B cell (primary cell): ENCODE results near the gene ZNF750. TPM values are rescaled to one million over a fixed set of nuclear protein-coding genes. Genes with fewer than 3 reads are reported as not detected.

ENCODE experiments used
- ATAC-seq: fragments of 200-7000 bp; cut with Tn5 transposase; one replicate; pipeline ENCODE4 v1.10.0; 2021; ENCODE audit warnings: low read depth, mild to moderate bottlenecking, moderate number of reproducible peaks, moderate library complexity
- CTCF ChIA-PET: fragments of 350-600 bp; sonication (Branson Sonifier 250); formaldehyde crosslinking; loops from one replicate; lab custom pipeline; 2021; ENCODE audit warnings: antibody characterized with exemption, inconsistent platforms; lab: Charles Lee
- POLR2A ChIA-PET: fragments of 350-600 bp; sonication (Branson Sonifier 250); formaldehyde crosslinking; loops from one replicate; lab custom pipeline; 2021; ENCODE audit warnings: antibody characterized with exemption; lab: Charles Lee
- DNase-seq: peaks from one replicate; pipeline ENCODE4 v3.0.0; 2013
- H2AFZ ChIP-seq: 2 replicates; pipeline ENCODE4 v1.6.1; 2012; ENCODE audit warnings: mild to moderate bottlenecking, low read depth, low read length; ENCODE audit not compliant: insufficient read depth, poor library complexity, severe bottlenecking
- H3K27ac ChIP-seq, 2 donors: 1 replicate in 1 of 2; 2 replicates in 1 of 2; pipeline ENCODE4 v1.5.1; 2012 to 2013; ENCODE audit warnings: low read length in 2 of 2, mild to moderate bottlenecking in 2 of 2, moderate library complexity in 1 of 2
- H3K27me3 ChIP-seq, 4 experiments: fragments of 200-600 bp in 1 of 4; sonication (generic) in 1 of 4; replicated peaks in 1 of 4; 1 replicate in 2 of 4; 2 replicates in 2 of 4; pipeline versions ENCODE4 v1.6.1 to v1.7.0; 2013 to 2016; ENCODE audit warnings: low read length in 3 of 4, mild to moderate bottlenecking in 2 of 4, mixed read lengths in 1 of 4, moderate library complexity in 1 of 4; ENCODE audit not compliant: insufficient read depth in 4 of 4, control insufficient read depth in 3 of 4; ENCODE audit errors: control extremely low read depth in 1 of 4
- H3K36me3 ChIP-seq, 2 experiments: replicated peaks in 1 of 2; 1 replicate in 1 of 2; 2 replicates in 1 of 2; pipeline versions ENCODE4 v1.6.1 to v1.7.1; 2013; ENCODE audit warnings: low read length in 1 of 2; ENCODE audit not compliant: insufficient read depth in 2 of 2, control insufficient read depth in 1 of 2; ENCODE audit errors: control extremely low read depth in 1 of 2, extremely low read depth in 1 of 2
- H3K4me1 ChIP-seq, 2 donors: fragments of 200-600 bp in 1 of 2; sonication (generic) in 1 of 2; 1 replicate in 1 of 2; 2 replicates in 1 of 2; pipeline versions ENCODE4 v1.5.1 to v1.6.1; 2013 to 2017; ENCODE audit warnings: low read length in 2 of 2; ENCODE audit not compliant: control insufficient read depth in 2 of 2, insufficient read depth in 2 of 2
- H3K4me2 ChIP-seq: replicated peaks from 2 replicates; pipeline ENCODE3; 2012; ENCODE audit warnings: mild to moderate bottlenecking, low read depth, low read length; ENCODE audit not compliant: poor library complexity, severe bottlenecking
- H3K4me3 ChIP-seq, 5 experiments: fragments of 200-600 bp in 1 of 5; sonication (generic) in 1 of 5; 1 replicate in 3 of 5; 2 replicates in 2 of 5; pipeline versions ENCODE4 v1.5.1 to v1.7.0; 2011 to 2016; ENCODE audit warnings: low read length in 4 of 5, mild to moderate bottlenecking in 4 of 5, low read depth in 2 of 5, control low read depth in 1 of 5, moderate library complexity in 1 of 5; ENCODE audit not compliant: insufficient read depth in 1 of 5; ENCODE audit errors: control extremely low read depth in 1 of 5, extremely low read depth in 1 of 5
- H3K79me2 ChIP-seq: fragments of 200-600 bp; sonication (generic); one replicate; pipeline ENCODE4 v1.6.0; 2016; ENCODE audit warnings: low read length; ENCODE audit not compliant: control insufficient read depth, insufficient read depth
- H3K9ac ChIP-seq: fragments of 200-600 bp; sonication (generic); 2 replicates; pipeline ENCODE4 v1.6.1; 2017; ENCODE audit warnings: mild to moderate bottlenecking, low read length, moderate library complexity
- H3K9me3 ChIP-seq, 3 donors: one replicate each; pipeline versions ENCODE4 v1.6.1 to v1.7.1; 2013; ENCODE audit warnings: low read length in 2 of 3; ENCODE audit not compliant: control insufficient read depth in 2 of 3, insufficient read depth in 1 of 3; ENCODE audit errors: control extremely low read depth in 1 of 3
- H4K20me1 ChIP-seq: 2 replicates; pipeline ENCODE4 v1.6.0; 2012; ENCODE audit warnings: mild to moderate bottlenecking, low read length; ENCODE audit not compliant: insufficient read depth, control insufficient read depth, poor library complexity, severe bottlenecking
- H3K27ac Mint-ChIP-seq: one replicate; pipeline ENCODE4 v1.8.0; 2021; ENCODE audit warnings: mixed read lengths
- H3K27me3 Mint-ChIP-seq: one replicate; pipeline ENCODE4 v1.8.0; 2021; ENCODE audit warnings: mixed read lengths
- H3K4me1 Mint-ChIP-seq: one replicate; pipeline ENCODE4 v1.8.0; 2021; ENCODE audit warnings: mixed read lengths
- H3K4me3 Mint-ChIP-seq: one replicate; pipeline ENCODE4 v1.8.0; 2021; ENCODE audit warnings: mixed read lengths
- H3K9me3 Mint-ChIP-seq: one replicate; pipeline ENCODE4 v1.8.0; 2022; ENCODE audit warnings: mixed read lengths; ENCODE audit not compliant: insufficient read depth
- CTCF ChIP-seq: fragments of 200-600 bp; IDR thresholded peaks from one replicate; pipeline ENCODE4 v1.8.0; 2022; ENCODE audit warnings: antibody characterized with exemption, mild to moderate bottlenecking
- EZH2 ChIP-seq: IDR thresholded peaks from 2 replicates; pipeline ENCODE4 v1.6.1; 2012; ENCODE audit warnings: borderline replicate concordance, low read depth, mild to moderate bottlenecking, moderate library complexity, low read length; ENCODE audit not compliant: insufficient read depth, poor library complexity, severe bottlenecking
- WGBS: methylation state at CpG from one replicate; pipeline ENCODE4 v1.1.5; 2013; ENCODE audit warnings: missing lambda C conversion rate; ENCODE audit not compliant: insufficient coverage; 5-methylcytosine and 5-hydroxymethylcytosine counted together
- intact Hi-C: fragments of 100-400 bp; cut with micrococcal nuclease; formaldehyde crosslinking; loops from one replicate; pipeline ENCODE4 v1.10.0; 2022
- polyA plus RNA-seq: library from polyadenylated mRNA; depleted of rRNA; stranded (reverse); fragments of >200 nt; gene quantifications from 2 replicates; pipeline ENCODE4 v1.2.3, GENCODE V29; 2012
- total RNA-seq, 2 donors: library from RNA; stranded (reverse); fragments of 120-200 nt in 1 of 2; gene quantifications; 1 replicate in 1 of 2; 2 replicates in 1 of 2; pipeline versions ENCODE4 v1.2.3 to v1.2.4, GENCODE V29; 2013 to 2022

Gene ZNF750
- total and polyA plus RNA-seq, 2 donors (not counting 1 experiment from before 2014, with no cell fraction given) = not detected

GRCh38 chr17:82849076-82849945 is 9.5 kb upstream of the ZNF750 start:
- peaks cover 4% of the 10 kb centered on the region for H3K27me3 Mint-ChIP-seq
- intact Hi-C loops = no loop called here
- H3K4me2 ChIP-seq = peak overlapping the region; percentile 5
- H3K9me3 ChIP-seq = no peaks in the 10 kb centered on the region
- H2AFZ ChIP-seq = no peak overlapping the region
- H3K36me3 ChIP-seq = no peaks in the 10 kb centered on the region
- H3K9ac ChIP-seq = no peak overlapping the region
- H3K4me1 Mint-ChIP-seq = peaks cover 10% of the 10 kb centered on the region
- H3K27ac Mint-ChIP-seq = no peak overlapping the region
- peak overlapping the region; percentile 5 for H3K4me3 Mint-ChIP-seq
- no peak overlapping the region for H3K27ac ChIP-seq
- DNase-seq (peak; percentile 40), ATAC-seq (peak; percentile 24)
- 71% methylated on average over 25 of the region's 33 CpGs for WGBS
- H3K27me3 ChIP-seq = no peaks in the 10 kb centered on the region
- TF ChIP-seq EZH2 (no peak), CTCF (no peak)
- H3K9me3 Mint-ChIP-seq = no peaks in the 10 kb centered on the region
- peaks cover 11 to 14% of the 10 kb centered on the region in 2 donors for H3K4me1 ChIP-seq
- ChIA-PET POLR2A (interaction anchor here (0.6 kb wide), 1 partner anchor 24 kb away, joined by 4 read pairs; no protein-coding TSS in a partner anchor), CTCF (interaction anchor here (1.1 kb wide), 1 partner anchor 67 kb away, joined by 3 read pairs; no protein-coding TSS in a partner anchor)
- no peaks in the 10 kb centered on the region for H4K20me1 ChIP-seq
- H3K79me2 ChIP-seq = no peaks in the 10 kb centered on the region
- H3K4me3 ChIP-seq = no peak overlapping the region

- Histone ChIP-seq H3K9me3 (no peaks in the 10 kb centered on the region), H3K36me3 (no peaks in the 10 kb centered on the region), H2AFZ (no peak overlapping the region), H3K4me2 (no peak overlapping the region), H3K27ac (no peak overlapping the region), H3K27me3 (no peaks in the 10 kb centered on the region), H3K9ac (no peak overlapping the region), H3K79me2 (no peaks in the 10 kb centered on the region), H4K20me1 (no peaks in the 10 kb centered on the region), H3K4me1 (peaks cover 11 to 14% of the 10 kb centered on the region in 2 donors), H3K4me3 (no peak overlapping the region)
- intact Hi-C loops = no loop called here
- TF ChIP-seq EZH2 (no peak), CTCF (no peak)
- H3K27ac Mint-ChIP-seq = peak overlapping the region; percentile 1
- WGBS = over 99% methylated on average over 15 of the region's 23 CpGs
- H3K9me3 Mint-ChIP-seq = no peaks in the 10 kb centered on the region
- ATAC-seq (no peak), DNase-seq (no peak)
- ChIA-PET POLR2A (no interaction called here), CTCF (no interaction called here)
- no peak overlapping the region for H3K4me3 Mint-ChIP-seq
- peaks cover 4% of the 10 kb centered on the region for H3K27me3 Mint-ChIP-seq
- peaks cover 10% of the 10 kb centered on the region for H3K4me1 Mint-ChIP-seq
Measured at GRCh38 chr17:82848022-82848592, 8.3 kb upstream of the ZNF750 start.
